Right ventricle myocardium inferior (tissue), 1 donor: ENCODE results near the gene ABCB11. TPM values are rescaled to one million over a fixed set of nuclear protein-coding genes. Genes with fewer than 3 reads are reported as not detected.
"Not testable (repeated sequence)": the region's sequence is repeated elsewhere in the genome, so short reads cannot be mapped to it uniquely, and the experiment has no call there.

Experiments used
- ATAC-seq: fragments of 200-7000 bp; cut with Tn5 transposase; one replicate; pipeline ENCODE4 v1.9.1; 2020; ENCODE audit warnings: mild to moderate bottlenecking, moderate library complexity
- DNase-seq: peaks from one replicate; pipeline ENCODE4 v3.0.0; 2021; ENCODE audit errors: missing footprints
- intact Hi-C: fragments of 100-400 bp; cut with DNase I; formaldehyde crosslinking; loops from one replicate; pipeline ENCODE4 v1.11.0; 2022
- total RNA-seq: library from RNA; stranded (reverse); fragmentation: NEBNext Ultra II Directional; extraction: Animal tissue kit (Norgen Biotek cat#: 25700); gene quantifications from one replicate; pipeline ENCODE4 v1.2.1, GENCODE V29; 2021
- donor health status: DM: no; HTN: yes; CAD: no; lungs with severe emphysema.

The ABCB11 gene
- total RNA-seq, 1 donor from 2014 or later = 0.32 TPM

- intact Hi-C loops = no loop called here
These were observed 76.9 kb downstream of the ABCB11 start for GRCh38 chr2:168954256-168954655.

GRCh38 chr2:168952424-168952823, 78.7 kb downstream of the ABCB11 start:
- DNase-seq (no peak), ATAC-seq (no peak)
- intact Hi-C loops = no loop called here

More at GRCh38 chr2:168954256-168954655, 76.9 kb downstream of the ABCB11 start:
- ATAC-seq (no peak), DNase-seq (no peak)

GRCh38 chr2:168951871-168952270, 79.3 kb downstream of the ABCB11 start:
- ATAC-seq = no peak
- DNase-seq = no peak
- intact Hi-C loops = no loop called here

- ATAC-seq = no peak
- intact Hi-C loops = no loop called here
- no peak for DNase-seq
These were observed 81.8 kb downstream of the ABCB11 start for GRCh38 chr2:168949324-168949723.

GRCh38 chr2:168948621-168949212, 82.4 kb downstream of the ABCB11 start:
- no peak for DNase-seq
- intact Hi-C loops = no loop called here
- no peak for ATAC-seq

- ATAC-seq (no peak), DNase-seq (no peak)
- intact Hi-C loops = no loop called here
These were observed 85.6 kb downstream of the ABCB11 start for GRCh38 chr2:168945508-168945907.

GRCh38 chr2:168944065-168944464, 87.1 kb downstream of the ABCB11 start:
- intact Hi-C loops = no loop called here

GRCh38 chr2:168941297-168941696, 89.8 kb downstream of the ABCB11 start:
- intact Hi-C loops = no loop called here
- no peak for DNase-seq
- no peak for ATAC-seq

More at GRCh38 chr2:168944065-168944464, 87.1 kb downstream of the ABCB11 start:
- DNase-seq (no peak), ATAC-seq (no peak)

- no peak for DNase-seq
- no peak for ATAC-seq
- intact Hi-C loops = no loop called here
These were observed 91.2 kb downstream of the ABCB11 start for GRCh38 chr2:168939918-168940317.

GRCh38 chr2:168939061-168939460, 92.1 kb downstream of the ABCB11 start:
- ATAC-seq = no peak
- intact Hi-C loops = no loop called here
- DNase-seq = no peak

GRCh38 chr2:168935810-168936581, 95.1 kb downstream of the ABCB11 start:
- intact Hi-C loops = no loop called here
- ATAC-seq = no peak
- DNase-seq = no peak

GRCh38 chr2:168934826-168935225, 96.3 kb downstream of the ABCB11 start:
- DNase-seq (no peak), ATAC-seq (no peak)
- intact Hi-C loops = no loop called here

- DNase-seq, ATAC-seq, intact Hi-C loops: not testable (repeated sequence)
These were observed 99.0 kb downstream of the ABCB11 start for GRCh38 chr2:168932174-168932573.

GRCh38 chr2:168930242-168930641, 100.9 kb downstream of the ABCB11 start:
- intact Hi-C loops = no loop called here
- ATAC-seq (no peak), DNase-seq (no peak)

GRCh38 chr2:168929031-168929430, 102.1 kb downstream of the ABCB11 start:
- intact Hi-C loops = no loop called here
- ATAC-seq (no peak), DNase-seq (no peak)

GRCh38 chr2:168928113-168928831, 102.9 kb downstream of the ABCB11 start:
- intact Hi-C loops = no loop called here
- ATAC-seq (no peak), DNase-seq (no peak)

GRCh38 chr2:168926621-168927386, 104.3 kb downstream of the ABCB11 start:
- intact Hi-C loops = no loop called here
- ATAC-seq (no peak), DNase-seq (no peak)

GRCh38 chr2:168920504-168921157, 110.5 kb downstream of the ABCB11 start:
- ATAC-seq (no peak), DNase-seq (no peak)
- intact Hi-C loops = loop anchor here (1.0 to 5.0 kb wide), 2 partner anchors 148 to 573 kb away; no protein-coding TSS in a partner anchor

- ATAC-seq (no peak), DNase-seq (no peak)
- intact Hi-C loops = no loop called here
These were observed 114.8 kb downstream of the ABCB11 start for GRCh38 chr2:168916331-168916675.
